ENCODE results near the gene PTH1R. TPM values are rescaled to one million over a fixed set of nuclear protein-coding genes. Genes with fewer than 3 reads are reported as not detected.
A peak's percentile ranks its signal among the peaks of the same experiment; 100 is the strongest.

The PTH1R gene
- total RNA-seq, 1 donor from 2014 or later, result 0.85 TPM

- DNase-seq, result no peak
Measured at GRCh38 chr3:46883054-46883829, 5.7 kb downstream of the PTH1R start.

GRCh38 chr3:46883830-46884185, 6.3 kb downstream of the PTH1R start:
- no peak for DNase-seq

- no peak for DNase-seq
Measured at GRCh38 chr3:46884427-46884826, 6.9 kb downstream of the PTH1R start.

GRCh38 chr3:46884929-46885328, 7.4 kb downstream of the PTH1R start:
- DNase-seq, result no peak

- DNase-seq, result no peak
Measured at GRCh38 chr3:46885612-46886011, 8.1 kb downstream of the PTH1R start.

- no peak for DNase-seq
Measured at GRCh38 chr3:46887980-46888494, 10.5 kb downstream of the PTH1R start.

- DNase-seq, result no peak
Measured at GRCh38 chr3:46888705-46889104, 11.2 kb downstream of the PTH1R start.

- no peak for DNase-seq
Measured at GRCh38 chr3:46889381-46890110, 12.0 kb downstream of the PTH1R start.

GRCh38 chr3:46890132-46890531, 12.6 kb downstream of the PTH1R start:
- no peak for DNase-seq

GRCh38 chr3:46891132-46891531, 13.6 kb downstream of the PTH1R start:
- no peak for DNase-seq

GRCh38 chr3:46892285-46893145, 15.0 kb downstream of the PTH1R start:
- peak; percentile 78 for DNase-seq

- DNase-seq, result no peak
Measured at GRCh38 chr3:46893146-46893748, 15.7 kb downstream of the PTH1R start.

GRCh38 chr3:46893763-46894162, 16.2 kb downstream of the PTH1R start:
- no peak for DNase-seq

- no peak for DNase-seq
Measured at GRCh38 chr3:46894256-46894655, 16.7 kb downstream of the PTH1R start.

- DNase-seq, result peak; percentile 74
Measured at GRCh38 chr3:46895204-46895660, 17.7 kb downstream of the PTH1R start.

- no peak for DNase-seq
Measured at GRCh38 chr3:46895761-46896160, 18.2 kb downstream of the PTH1R start.

GRCh38 chr3:46896386-46896785, 18.9 kb downstream of the PTH1R start:
- DNase-seq, result no peak

- no peak for DNase-seq
Measured at GRCh38 chr3:46897031-46897430, 19.5 kb downstream of the PTH1R start.

GRCh38 chr3:46897829-46898320, 20.4 kb downstream of the PTH1R start:
- DNase-seq, result no peak

GRCh38 chr3:46898321-46899150, 21.0 kb downstream of the PTH1R start:
- DNase-seq, result no peak

All from dermis blood vessel endothelial cell (primary cell).